SKM-1 treated with dmso at 0.1 percent for 144 hours (cell line): Measurements from ENCODE around the gene S1PR3.
A peak's percentile ranks its signal among the peaks of the same experiment; 100 is the strongest.

ENCODE experiments used
- DNase-seq: peaks from one replicate; lab custom pipeline; 2025; ENCODE audit not compliant: unreplicated experiment; lab: John Stamatoyannopoulos, UW

The S1PR3 gene

GRCh38 chr9:89008055-89008743 lies 16.9 kb downstream of the S1PR3 start:
- DNase-seq, result no peak

- DNase-seq, result peak; percentile 1
These were observed 17.7 kb downstream of the S1PR3 start for GRCh38 chr9:89008744-89009545.

GRCh38 chr9:89009546-89009840 lies 18.2 kb downstream of the S1PR3 start:
- no peak for DNase-seq

GRCh38 chr9:89010056-89010455 lies 18.8 kb downstream of the S1PR3 start:
- no peak for DNase-seq

- no peak for DNase-seq
These were observed 19.4 kb downstream of the S1PR3 start for GRCh38 chr9:89010526-89011111.

DNA sequence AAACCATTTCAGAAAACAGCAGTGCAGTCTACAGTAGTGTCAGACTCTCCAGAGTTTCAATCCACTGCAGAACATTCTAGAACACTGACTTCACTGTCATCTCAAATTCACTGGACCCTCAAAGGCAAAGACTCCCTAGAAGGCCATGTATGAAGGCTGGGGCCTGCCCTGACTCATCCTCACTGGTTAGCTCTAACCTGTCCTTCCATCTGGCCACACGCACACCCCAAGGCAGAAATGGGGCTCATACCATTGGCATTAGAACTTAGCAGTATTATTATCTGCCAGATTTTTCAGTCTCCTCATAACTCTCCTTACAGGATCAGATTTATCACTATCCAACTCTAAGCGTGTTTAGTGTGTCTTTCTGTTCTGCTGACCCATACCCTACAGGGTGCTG lies 20.4 kb downstream of the S1PR3 start:
- DNase-seq, result no peak

DNA sequence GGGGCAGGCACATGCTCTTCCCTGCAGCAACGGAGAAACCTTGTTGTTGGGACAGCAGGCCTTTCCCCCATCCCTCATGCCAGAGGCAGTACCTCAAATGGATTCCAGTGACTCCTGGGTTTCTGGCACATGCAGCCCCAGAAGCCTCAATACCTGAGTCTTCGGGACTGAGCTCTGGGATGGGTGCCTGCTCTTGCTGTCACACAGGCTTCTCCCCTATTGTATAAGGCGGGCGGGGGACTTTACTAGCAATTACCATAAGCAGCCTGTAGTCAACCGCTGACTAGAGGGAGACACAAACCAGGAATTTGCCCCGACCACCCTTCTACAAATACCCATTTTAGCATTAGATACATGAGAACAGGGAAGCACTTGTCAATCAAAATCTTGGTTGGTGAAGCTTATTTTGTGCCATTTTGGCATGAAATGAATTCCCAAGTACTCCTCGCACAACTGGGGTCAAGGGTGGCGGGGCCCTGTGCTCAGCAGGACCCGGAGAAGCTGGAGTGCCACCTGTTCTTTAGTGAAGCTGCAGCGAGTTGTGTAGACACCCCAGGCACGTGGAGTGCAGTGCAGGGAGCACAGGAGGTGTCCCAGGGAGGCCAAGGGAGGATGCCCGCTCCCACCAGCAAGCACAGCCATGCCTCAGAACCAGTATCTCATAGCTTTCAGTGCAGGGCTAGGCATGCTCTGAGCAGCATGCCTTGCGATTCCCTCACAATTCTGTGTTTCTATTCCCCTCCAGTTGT lies 21.2 kb downstream of the S1PR3 start:
- no peak for DNase-seq

DNA sequence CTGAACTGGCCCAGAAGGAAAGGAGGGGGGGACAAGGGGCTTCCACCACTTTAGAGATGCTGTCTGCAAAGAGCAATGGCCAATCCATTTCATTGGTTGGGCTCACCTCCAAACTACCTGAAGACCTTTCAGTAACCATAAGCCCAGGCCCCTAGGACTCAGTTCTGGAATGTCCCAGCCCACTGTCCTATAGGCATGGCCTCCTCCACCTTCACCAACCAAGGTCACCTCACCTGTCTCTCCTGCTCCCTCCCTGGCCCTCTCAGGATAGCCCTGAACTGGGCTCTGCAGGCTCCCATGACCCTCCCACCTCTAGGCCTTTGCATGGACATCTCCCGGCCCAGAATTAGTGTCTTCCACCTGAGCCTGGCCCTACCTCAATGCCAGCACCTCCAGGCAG lies 22.4 kb downstream of the S1PR3 start:
- no peak for DNase-seq

DNA sequence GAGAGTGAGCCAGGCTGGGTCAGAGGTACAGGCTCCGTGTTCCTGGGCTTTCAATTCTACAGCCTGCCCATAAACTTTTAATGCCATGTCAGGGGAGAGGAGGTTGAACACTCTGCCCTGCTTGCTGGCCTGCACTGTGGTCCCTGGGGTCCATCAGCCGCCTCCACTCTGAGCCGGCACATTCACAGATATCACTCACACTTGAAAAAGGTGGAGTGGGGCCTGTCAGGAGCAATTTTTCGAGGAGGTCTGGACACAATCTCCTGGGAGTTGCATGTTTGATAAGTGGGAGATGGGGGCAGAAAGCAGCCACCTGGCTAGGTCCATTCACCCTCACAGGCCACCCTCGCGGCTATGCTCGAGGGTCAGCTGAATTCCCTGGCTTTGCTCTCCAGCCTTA lies 22.9 kb downstream of the S1PR3 start:
- no peak for DNase-seq

GRCh38 chr9:89015336-89015735 lies 24.1 kb downstream of the S1PR3 start:
- no peak for DNase-seq

DNA sequence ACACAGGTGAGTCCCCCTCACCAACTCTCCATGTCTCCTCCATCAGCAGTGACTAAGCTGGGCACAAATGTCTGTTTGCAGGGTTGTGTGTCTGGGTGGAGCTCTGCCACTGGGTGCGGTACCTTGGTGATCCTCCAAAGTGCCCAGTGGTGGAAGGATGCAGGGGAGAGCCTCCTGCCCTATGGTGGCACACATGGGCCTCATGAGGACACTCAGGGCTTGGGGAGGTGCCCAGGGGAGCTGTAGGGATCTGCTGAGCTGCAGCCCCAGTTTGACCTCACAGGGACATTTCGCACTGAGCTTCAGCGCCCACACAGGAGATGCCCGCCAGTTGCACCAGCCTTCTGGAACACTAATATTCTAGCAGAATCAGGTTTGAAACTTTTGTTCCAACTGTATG lies 29.5 kb downstream of the S1PR3 start:
- DNase-seq, result no peak

- no peak for DNase-seq
These were observed 30.0 kb downstream of the S1PR3 start for GRCh38 chr9:89021154-89021803.

DNA sequence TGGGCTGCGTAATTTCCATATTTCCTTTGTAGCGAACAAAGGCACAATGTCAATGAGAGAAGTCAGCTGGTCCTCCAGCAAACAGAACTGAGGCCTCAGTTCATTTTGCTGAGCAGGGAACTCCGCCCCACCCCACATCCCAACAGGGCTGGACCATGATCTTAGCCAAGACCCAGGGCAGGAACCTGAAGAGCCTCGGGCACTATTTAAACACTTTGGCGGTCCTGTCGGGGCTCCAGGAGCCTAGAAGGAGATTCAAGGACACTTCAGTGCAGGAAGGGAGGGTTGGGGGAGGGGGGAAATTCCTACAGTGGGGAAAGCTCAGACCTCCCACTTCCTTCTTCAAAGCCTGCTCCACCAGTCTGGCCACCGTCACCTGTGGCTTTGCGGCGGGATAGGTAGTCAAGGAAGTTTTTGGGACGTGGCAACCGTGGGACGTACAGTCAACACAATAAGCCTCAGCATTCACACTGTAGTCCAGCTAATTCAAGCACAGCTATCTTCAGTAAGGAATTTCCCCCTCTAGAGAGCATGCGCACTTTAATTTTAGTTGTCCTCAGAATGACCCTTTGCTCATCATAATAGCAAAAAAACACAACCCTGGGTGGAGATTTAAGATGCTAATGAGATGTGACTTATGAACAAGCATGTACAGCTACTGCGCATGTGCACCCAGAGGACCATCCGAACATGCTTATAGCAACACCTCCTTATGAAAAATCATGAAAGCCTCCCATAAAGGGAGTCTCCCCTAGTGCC lies 30.9 kb downstream of the S1PR3 start:
- no peak for DNase-seq

DNA sequence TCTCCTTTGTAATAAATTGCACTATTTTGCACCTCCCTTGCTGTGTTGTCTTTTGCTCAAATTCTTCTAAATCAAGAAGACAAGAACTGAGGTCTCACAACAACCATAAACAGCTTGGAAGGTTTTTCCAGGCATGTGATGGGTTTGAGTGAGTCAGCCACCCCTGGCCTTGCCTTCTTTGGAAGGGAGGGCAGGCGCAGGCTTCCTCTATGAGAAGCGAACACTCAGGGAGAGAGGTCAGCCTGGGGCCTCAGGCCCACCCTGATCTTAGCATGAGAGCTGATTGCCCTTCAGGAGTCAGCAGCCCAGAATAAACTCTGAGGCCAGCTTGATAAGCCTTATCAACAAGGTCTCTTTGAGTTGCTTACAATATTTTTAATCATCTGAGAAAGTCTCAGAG lies 31.6 kb downstream of the S1PR3 start:
- no peak for DNase-seq

DNA sequence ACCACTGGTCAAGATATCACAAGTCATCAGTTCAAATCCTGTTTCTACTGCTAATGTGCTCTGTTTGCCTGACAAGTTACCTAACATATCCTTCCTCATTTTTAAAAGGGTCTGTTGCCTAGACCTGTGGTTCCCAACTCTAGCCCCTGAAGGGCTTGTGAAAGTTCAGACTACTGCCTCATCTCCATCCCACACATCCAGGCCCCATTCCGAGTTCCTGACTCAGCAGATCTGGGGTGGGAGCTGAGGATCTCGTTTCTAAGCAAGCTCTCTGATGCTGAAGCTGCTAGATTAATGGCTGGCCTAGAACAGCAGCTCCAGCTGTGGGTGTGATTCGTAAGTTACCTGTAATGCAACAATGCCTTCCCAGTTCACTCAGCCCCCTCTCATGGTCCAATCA lies 32.5 kb downstream of the S1PR3 start:
- peak; percentile 78 for DNase-seq

DNA sequence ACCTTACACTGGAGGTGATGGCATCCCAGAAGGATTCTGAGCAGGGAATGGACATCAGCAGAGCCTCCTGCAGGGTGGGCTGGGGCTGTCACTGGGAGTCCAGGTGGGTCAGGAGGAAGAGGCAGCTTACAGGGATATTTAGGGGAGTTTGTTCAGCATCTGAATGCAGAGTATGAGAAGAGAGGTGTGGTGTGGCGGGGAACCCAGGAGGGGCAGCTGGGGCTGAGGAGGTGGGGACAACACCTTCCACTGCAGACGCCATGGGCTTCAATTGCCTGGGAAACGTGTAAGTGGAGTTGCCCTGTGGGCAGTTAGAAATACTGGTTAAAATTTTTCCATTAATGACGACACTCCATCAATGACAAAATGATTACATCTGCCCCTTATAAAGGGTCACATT lies 33.5 kb downstream of the S1PR3 start:
- DNase-seq, result no peak

DNA sequence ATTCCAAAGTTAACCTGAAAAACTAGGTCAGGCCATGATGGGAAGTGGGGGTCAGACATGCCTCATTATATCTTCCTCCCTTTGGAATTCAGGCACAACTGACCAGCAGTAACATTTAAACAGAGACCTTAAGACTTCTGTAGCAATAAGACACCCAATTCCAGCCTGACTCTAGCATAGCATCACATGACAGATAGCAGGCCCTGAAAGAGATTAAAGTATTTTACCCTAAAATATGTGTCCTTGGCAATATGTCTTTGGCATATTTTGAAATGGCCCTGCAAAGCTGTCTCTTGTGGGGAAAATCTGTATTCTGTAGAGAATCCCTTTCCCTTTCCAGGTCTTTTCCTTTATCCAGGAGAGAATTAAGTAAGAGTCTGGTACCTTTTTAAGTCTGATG lies 34.3 kb downstream of the S1PR3 start:
- DNase-seq, result no peak

- peak; percentile 13 for DNase-seq
These were observed 35.6 kb downstream of the S1PR3 start for GRCh38 chr9:89026876-89027275.

GRCh38 chr9:89029788-89030187 lies 38.5 kb downstream of the S1PR3 start:
- no peak for DNase-seq

GRCh38 chr9:89032173-89032572 lies 40.9 kb downstream of the S1PR3 start:
- DNase-seq, result no peak

DNA sequence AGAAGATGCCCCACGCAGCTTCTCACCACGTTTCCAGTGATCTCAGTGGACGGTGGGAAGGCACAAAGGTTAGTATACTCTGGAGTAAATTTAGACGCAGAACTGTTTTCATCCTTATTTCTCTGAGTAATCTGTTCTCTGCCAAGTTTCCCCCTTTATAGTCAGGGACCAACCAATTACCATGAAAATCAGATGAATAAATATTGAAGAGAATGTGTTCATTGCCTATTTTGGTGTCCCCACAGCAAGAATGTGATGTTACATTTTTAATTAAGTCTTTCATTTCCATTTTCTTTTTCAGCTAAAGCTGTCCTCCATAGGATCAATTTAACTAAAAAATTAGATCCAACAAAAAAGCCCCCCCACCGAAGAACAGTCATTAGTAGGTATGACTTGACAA lies 41.4 kb downstream of the S1PR3 start:
- DNase-seq, result no peak
